ENCODE results near the gene B3GNT2. TPM values are rescaled to one million over a fixed set of nuclear protein-coding genes. Genes with fewer than 3 reads are reported as not detected.
"Not testable (repeated sequence)": the region's sequence is repeated elsewhere in the genome, so short reads cannot be mapped to it uniquely, and the experiment has no call there.

The B3GNT2 gene
- total RNA-seq, 1 experiment from 2014 or later: 16.0 TPM

GRCh38 chr2:62184512-62185230 is 11.2 kb upstream of the B3GNT2 start:
- DNase-seq (ENCODE audit: low read depth): no peak

GRCh38 chr2:62185475-62186155 is 10.3 kb upstream of the B3GNT2 start:
- no peak for DNase-seq (ENCODE audit: low read depth)

GRCh38 chr2:62186156-62186905 is 9.6 kb upstream of the B3GNT2 start:
- no peak for DNase-seq (ENCODE audit: low read depth)

GRCh38 chr2:62187246-62187645 is 8.7 kb upstream of the B3GNT2 start:
- no peak for DNase-seq (ENCODE audit: low read depth)

GRCh38 chr2:62188416-62188815 is 7.5 kb upstream of the B3GNT2 start:
- no peak for DNase-seq (ENCODE audit: low read depth)

DNA sequence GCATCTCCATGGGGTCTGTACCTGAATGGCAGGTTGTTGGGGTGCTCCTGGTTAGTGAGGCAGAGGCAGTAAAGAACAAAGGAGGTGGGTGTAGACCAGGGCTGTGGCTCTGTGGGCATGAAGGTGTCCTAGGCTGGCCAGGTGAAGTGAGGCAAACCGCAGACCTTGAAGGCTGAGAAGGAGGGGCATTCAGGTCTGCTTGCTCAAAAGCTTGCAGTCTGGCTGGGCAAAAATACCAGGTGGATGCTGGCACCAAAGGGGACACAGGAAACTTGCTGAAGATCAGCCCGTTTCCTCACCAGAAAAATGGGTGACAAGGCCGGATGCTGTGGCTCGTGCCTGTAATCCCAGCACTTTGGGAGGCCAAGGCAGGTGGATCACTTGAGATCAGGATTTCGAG is 6.7 kb upstream of the B3GNT2 start:
- DNase-seq (ENCODE audit: low read depth): no peak

DNA sequence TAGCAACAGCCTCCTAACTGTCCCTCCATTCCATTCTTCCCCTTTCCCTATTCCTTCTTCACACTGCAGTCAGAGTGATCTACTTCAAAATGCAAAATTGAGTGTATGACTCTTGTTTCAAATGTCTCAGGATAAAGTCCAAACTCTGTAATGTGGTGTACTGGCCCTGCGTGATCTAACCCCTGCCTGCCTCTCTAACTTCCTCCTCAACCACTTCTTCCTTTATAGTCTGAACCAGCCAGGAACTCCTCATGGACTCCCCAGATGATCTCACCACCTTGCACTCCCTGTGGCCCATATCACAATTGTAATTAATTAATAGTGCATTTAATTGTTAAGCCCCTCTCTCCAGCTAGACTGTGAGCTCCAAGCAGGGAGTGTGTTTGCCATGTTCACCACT is 3.1 kb upstream of the B3GNT2 start:
- DNase-seq (ENCODE audit: low read depth): no peak

DNA sequence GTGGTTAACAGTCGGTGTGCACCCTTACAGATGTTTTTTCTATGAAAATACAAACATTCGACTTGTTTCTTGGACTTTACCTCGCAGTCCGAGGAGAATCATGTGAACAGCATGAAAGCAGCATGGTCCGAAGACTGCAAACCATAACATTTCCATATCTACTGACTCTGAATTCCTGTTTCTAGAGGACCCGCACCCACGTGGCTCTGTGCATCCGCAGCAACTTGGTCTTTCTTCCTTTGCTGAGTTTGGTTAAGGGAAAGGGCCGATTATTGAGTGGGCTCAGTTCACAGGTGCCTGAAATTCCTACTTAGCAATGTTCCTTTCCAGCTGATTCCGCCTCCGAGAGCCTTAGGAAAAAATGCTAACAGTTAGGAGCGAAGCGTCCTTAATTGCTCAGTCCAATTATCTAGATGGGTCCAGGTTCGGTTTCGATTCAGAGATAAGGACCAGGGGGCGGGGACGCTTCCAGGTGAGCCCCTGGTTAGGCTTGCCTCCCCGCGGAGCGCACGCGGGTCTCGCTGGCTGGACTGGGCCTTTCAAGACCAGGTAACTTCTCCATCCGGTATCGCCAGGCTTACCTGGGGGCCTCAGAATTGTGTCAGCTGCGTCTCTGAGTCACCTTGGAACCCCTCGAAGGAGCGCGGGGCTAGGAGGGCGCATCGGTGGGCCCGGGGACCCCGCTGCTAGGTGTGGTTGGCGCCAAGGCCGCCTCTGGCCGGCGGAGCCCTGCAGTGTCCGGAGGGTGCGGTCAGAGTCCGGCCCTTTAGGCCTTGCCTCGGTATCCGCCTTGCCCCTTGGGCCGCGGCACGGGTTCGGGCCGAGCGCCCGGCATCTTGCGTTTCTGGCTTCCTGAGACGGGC is 1.1 kb upstream of the B3GNT2 start:
- DNase-seq (ENCODE audit: low read depth): no peak

DNA sequence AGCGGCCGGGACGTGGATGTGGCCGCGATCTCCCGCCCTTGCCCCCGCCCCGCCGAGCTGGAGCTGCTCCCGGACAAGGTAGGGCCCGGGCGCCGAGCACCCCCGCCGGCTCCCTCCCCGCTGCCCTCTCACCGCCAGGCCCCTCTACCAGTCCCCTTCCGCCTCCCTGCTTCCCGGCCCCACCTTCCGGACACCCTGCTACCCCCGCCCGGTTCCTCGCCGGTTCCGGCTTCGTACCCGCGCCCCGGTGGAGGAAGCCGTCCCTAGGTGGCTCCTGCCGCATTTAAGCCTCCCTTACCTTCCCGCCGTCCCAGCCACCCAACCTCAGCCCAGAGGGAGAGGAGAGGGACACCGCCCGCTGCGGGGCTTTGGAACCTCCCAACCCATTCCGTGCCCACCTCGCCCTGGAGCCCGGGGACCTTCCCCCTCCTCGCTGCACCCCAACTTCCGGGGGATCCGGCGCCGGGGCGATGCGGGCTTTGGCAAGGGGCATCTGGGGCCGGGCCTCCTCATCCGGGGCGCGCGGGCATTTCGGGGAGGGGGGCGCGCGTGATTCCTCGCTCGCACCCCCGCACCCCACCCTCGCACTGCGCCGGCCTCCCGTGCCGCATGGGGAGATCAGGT is 475 bp downstream of the B3GNT2 start:
- no peak for DNase-seq (ENCODE audit: low read depth)

DNA sequence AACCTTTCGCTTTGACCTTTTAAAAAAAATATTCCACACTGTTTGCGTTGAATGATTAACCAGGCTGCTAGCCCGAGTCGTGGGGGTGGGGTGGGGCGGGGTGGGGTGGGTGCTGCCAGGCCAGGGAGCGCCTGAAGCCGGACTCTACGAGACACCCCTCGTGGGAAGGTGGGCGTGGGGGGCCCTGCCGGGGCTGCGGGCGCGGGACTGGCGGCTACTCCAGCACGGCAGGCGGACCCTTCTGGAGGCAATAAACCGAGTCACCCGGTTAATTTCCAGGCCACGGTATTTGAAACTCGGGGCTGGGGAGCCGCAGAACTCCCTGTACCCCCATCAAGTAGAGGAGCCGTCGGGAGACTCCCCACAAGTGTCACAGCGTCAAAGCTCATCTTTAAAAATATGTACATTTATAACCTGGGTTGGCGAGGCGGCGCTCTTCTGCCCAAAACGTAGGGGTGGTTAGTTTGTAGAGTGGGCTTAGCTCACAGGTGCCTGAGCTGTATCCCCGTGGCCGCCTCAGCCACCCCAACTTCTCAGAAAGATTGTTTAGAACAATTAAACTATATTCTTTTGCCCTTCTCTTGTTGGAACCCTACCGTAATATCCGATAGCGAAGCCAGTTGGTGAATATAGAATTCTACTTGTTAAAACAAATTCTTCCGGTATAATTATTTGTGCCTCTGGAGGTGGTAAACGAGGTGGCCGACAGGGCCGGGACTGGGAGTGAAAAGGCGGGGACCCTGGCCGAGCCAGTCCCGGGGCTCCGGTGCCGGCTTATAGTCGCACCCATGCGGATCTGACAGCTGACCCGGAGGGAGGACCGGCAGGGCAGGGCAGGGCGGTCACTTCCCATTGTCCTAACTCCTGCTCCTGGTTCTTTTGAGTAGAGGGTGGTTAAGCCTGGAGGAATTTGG is 1.4 kb downstream of the B3GNT2 start:
- DNase-seq (ENCODE audit: low read depth): peak; percentile 39

DNA sequence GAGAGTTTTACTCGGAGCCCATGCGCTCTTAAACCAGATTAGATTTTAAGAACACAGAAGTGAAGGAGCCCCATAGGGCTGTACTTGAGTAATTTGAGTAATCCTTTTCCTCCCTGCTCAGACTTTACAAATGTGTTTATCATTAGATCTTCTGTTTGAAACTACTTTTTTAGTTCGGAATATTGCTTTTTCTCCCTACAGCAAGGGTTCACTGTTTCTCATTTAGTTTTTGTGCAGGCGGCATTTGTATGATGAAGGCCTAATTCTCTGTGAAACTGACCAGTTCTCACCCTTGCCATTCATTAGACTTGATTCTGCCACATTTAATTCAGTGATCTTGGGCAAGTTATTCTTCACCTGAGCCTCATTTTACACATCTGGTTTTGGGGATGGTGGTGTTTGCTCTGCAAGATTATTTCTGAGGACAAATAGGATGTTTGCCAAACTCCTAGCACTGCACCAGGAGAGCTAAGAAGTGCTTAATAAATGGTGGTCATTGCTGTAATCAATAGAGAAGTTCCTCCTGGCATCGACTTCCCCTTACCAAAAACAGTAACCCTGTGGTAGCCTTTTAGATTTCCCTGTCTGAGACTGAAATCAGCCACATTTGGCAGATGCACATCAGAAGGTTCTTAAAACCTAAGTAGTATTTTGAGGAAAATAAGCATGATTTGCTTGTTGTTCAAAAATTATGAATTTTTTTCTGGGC is 2.2 kb downstream of the B3GNT2 start:
- no peak for DNase-seq (ENCODE audit: low read depth)

GRCh38 chr2:62198854-62199253 is 2.9 kb downstream of the B3GNT2 start:
- not testable (repeated sequence) for DNase-seq (ENCODE audit: low read depth)

GRCh38 chr2:62199392-62200125 is 3.6 kb downstream of the B3GNT2 start:
- no peak for DNase-seq (ENCODE audit: low read depth)

- DNase-seq (ENCODE audit: low read depth): no peak
Observed at GRCh38 chr2:62200291-62200841, 4.5 kb downstream of the B3GNT2 start.

DNA sequence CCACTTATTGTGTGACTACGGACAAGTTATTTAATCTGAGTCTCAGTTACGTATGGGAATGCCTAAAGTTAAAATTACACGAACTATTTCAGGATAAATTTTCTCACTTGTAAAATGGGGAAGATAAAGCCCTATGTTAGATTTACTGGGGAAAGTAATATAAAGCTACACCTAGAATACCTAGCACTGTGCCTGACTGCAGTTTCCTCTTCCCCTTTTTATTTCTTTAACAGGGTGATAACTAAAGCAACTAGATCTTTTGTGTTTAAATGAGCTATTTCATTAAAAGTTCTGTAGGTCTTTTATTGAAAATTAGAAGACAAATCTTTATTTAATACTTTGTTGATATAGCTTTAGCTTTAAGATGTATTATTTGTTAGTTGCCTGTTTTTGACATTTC is 5.0 kb downstream of the B3GNT2 start:
- no peak for DNase-seq (ENCODE audit: low read depth)

GRCh38 chr2:62201307-62201706 is 5.4 kb downstream of the B3GNT2 start:
- no peak for DNase-seq (ENCODE audit: low read depth)

GRCh38 chr2:62202019-62202722 is 6.3 kb downstream of the B3GNT2 start:
- no peak for DNase-seq (ENCODE audit: low read depth)

DNA sequence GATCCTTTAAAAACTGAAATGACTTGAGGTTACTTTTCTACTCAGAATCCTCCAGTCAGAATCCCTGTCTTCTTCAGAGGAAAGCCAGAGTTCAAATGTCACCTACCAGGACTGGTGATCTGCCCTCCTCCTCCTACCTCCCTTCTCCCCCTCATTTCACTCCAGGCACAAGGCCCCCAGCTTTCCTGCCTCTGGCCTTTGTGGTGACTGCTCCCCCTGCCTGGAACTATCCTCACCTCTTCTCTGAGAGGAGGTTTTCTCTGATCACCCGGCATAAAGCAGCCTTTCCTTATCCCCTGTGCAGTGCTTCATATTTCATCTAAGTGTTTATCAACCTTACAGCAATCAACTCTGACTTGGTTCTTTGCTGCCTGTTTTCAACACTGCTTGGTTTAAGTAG is 6.8 kb downstream of the B3GNT2 start:
- no peak for DNase-seq (ENCODE audit: low read depth)
